ENCODE results near the gene CD101. TPM values are rescaled to one million over a fixed set of nuclear protein-coding genes. Genes with fewer than 3 reads are reported as not detected.

The CD101 gene
- total RNA-seq, 1 donor from 2014 or later = 0.08 TPM

- H3K4me3 ChIP-seq (ENCODE audit: low read depth, low read length) = no peak overlapping the region
- no peak for TF ChIP-seq CTCF (IDR thresholded peaks at IDR 0.05; ENCODE audit: insufficient read depth, low read length, poor library complexity, severe bottlenecking)
- DNase-seq (ENCODE audit: low read depth) = no peak
- H3K36me3 ChIP-seq (ENCODE audit: control insufficient read depth, insufficient read depth, low read length) = no peaks in the 10 kb centered on the region
- no peaks in the 10 kb centered on the region for H3K27me3 ChIP-seq (ENCODE audit: control insufficient read depth, insufficient read depth, low read length)
Observed at GRCh38 chr1:116958110-116958509, 43.5 kb upstream of the CD101 start.

DNA sequence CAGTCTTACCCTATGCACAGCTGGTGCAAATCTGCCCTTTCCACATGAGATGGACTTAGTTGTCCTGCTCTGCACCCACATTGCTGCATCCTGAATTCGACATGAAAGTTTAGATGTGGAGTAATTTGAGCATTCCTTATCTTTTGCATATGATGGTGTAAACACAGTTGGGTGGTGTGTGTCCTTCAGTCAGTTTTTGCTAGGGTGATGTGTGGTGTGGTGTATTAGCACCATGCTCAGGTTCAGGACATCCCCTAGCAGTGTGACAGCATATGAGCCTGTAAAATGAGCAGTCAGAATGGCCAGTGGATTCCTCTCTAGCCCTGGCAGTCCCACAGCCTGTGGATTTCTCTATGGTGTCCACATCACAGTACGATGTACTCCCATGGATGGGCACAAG is 42.6 kb upstream of the CD101 start:
- Histone ChIP-seq H3K4me3 (ENCODE audit: low read depth, low read length) (no peak overlapping the region), H3K36me3 (ENCODE audit: control insufficient read depth, insufficient read depth, low read length) (no peaks in the 10 kb centered on the region), H3K27me3 (ENCODE audit: control insufficient read depth, insufficient read depth, low read length) (no peaks in the 10 kb centered on the region)
- no peak for TF ChIP-seq CTCF (IDR thresholded peaks at IDR 0.05; ENCODE audit: insufficient read depth, low read length, poor library complexity, severe bottlenecking)
- DNase-seq (ENCODE audit: low read depth) = no peak

DNA sequence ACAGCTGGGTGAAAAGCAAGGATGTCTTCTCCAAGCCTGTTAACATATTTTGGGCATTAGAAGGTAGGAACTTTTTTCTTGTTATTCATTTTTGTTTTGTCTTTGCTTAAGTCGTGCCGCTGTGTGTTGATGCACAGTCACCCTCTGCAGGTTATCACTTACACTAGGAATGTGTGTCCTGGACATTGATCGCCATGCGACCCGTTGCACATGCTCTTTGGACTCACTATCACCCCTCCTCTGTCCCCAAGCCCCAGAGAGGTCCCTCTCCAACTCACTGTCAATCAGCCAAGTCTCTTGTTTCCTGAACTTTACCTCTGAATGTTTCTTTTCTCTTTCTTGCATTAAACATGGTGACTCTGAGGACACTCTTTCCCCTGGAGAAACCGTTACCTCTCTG is 40.0 kb upstream of the CD101 start:
- H3K27me3 ChIP-seq (ENCODE audit: control insufficient read depth, insufficient read depth, low read length) = no peaks in the 10 kb centered on the region
- TF ChIP-seq CTCF (IDR thresholded peaks at IDR 0.05; ENCODE audit: insufficient read depth, low read length, poor library complexity, severe bottlenecking) = no peak
- no peaks in the 10 kb centered on the region for H3K36me3 ChIP-seq (ENCODE audit: control insufficient read depth, insufficient read depth, low read length)
- no peak for DNase-seq (ENCODE audit: low read depth)
- no peak overlapping the region for H3K4me3 ChIP-seq (ENCODE audit: low read depth, low read length)

DNA sequence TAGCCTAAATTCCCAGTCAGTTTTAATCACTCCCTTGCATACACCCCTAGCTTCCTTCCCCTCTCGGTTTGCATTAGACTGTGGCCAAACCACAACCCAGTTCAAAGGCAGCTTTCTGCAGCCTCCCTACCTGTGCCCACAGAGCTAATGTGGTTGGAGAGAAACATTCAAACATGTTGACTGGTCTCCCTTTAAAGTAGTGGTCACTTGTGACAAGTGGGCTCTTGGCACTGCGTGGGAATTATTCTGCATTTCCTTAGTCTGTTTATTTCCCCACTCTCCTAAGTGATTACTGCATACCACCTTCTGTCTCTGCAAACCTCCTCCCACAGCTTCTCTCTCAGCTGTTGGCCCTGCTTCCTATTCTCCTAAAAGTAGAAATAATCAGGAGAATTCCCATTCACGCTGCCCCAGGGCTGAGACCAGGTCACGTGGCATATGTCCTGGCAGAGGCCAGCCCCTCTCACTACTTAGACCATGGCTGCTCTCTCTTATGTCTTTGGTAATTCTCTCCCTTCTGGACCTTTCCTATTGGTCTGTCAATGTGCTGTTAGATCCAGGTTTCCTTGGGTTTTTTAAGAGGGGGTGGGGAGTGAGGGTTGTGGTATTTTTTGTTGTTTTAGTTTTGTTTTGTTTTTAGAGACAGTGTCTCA is 38.4 kb upstream of the CD101 start:
- no peak for DNase-seq (ENCODE audit: low read depth)
- TF ChIP-seq CTCF (IDR thresholded peaks at IDR 0.05; ENCODE audit: insufficient read depth, low read length, poor library complexity, severe bottlenecking) = no peak
- no peak overlapping the region for H3K4me3 ChIP-seq (ENCODE audit: low read depth, low read length)
- no peaks in the 10 kb centered on the region for H3K27me3 ChIP-seq (ENCODE audit: control insufficient read depth, insufficient read depth, low read length)
- no peaks in the 10 kb centered on the region for H3K36me3 ChIP-seq (ENCODE audit: control insufficient read depth, insufficient read depth, low read length)

DNA sequence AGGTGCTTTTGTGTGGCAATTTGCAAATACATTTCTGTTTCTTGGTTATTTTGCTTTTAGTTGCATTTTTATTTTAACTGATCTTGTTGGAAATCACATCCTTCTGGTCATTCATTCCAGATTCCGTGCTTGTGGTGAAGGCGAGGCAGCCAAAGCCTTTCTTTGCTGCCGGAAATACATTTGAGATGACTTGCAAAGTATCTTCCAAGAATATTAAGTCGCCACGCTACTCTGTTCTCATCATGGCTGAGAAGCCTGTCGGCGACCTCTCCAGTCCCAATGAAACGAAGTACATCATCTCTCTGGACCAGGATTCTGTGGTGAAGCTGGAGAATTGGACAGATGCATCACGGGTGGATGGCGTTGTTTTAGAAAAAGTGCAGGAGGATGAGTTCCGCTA is 34.8 kb upstream of the CD101 start:
- no peak for DNase-seq (ENCODE audit: low read depth)
- no peak for TF ChIP-seq CTCF (IDR thresholded peaks at IDR 0.05; ENCODE audit: insufficient read depth, low read length, poor library complexity, severe bottlenecking)
- Histone ChIP-seq H3K36me3 (ENCODE audit: control insufficient read depth, insufficient read depth, low read length) (no peaks in the 10 kb centered on the region), H3K4me3 (ENCODE audit: low read depth, low read length) (no peak overlapping the region), H3K27me3 (ENCODE audit: control insufficient read depth, insufficient read depth, low read length) (no peaks in the 10 kb centered on the region)

GRCh38 chr1:116968724-116969123 is 32.8 kb upstream of the CD101 start:
- DNase-seq (ENCODE audit: low read depth) = no peak
- H3K27me3 ChIP-seq (ENCODE audit: control insufficient read depth, insufficient read depth, low read length) = no peaks in the 10 kb centered on the region
- TF ChIP-seq CTCF (IDR thresholded peaks at IDR 0.05; ENCODE audit: insufficient read depth, low read length, poor library complexity, severe bottlenecking) = no peak
- H3K4me3 ChIP-seq (ENCODE audit: low read depth, low read length) = no peak overlapping the region
- no peaks in the 10 kb centered on the region for H3K36me3 ChIP-seq (ENCODE audit: control insufficient read depth, insufficient read depth, low read length)

Data from kidney epithelial cell (primary cell).